GM23248 (cell line): ENCODE measurements around the gene ZNF831.

Experiments used
- EZH2 ChIP-seq: fragments of 200-600 bp; sonication (generic); IDR thresholded peaks from 2 replicates; pipeline ENCODE4 v1.6.1; 2018; ENCODE audit warnings: antibody characterized with exemption, mild to moderate bottlenecking; ENCODE audit not compliant: insufficient read depth, poor library complexity, severe bottlenecking
- EZH2phosphoT487 ChIP-seq: fragments of 200-600 bp; sonication (generic); IDR thresholded peaks from 2 replicates; pipeline ENCODE4 v1.6.1; 2018; ENCODE audit warnings: antibody characterized with exemption, moderate library complexity, mild to moderate bottlenecking, low read depth; ENCODE audit not compliant: insufficient read depth

- TF ChIP-seq EZH2 (no peak), EZH2phosphoT487 (no peak)
Measured at GRCh38 chr20:59221049-59221706, 57.6 kb downstream of the ZNF831 start.
